Retina (tissue), 1 donor: Measurements from ENCODE around the gene C10orf95.
A peak's percentile ranks its signal among the peaks of the same experiment; 100 is the strongest.

Source experiments
- DNase-seq: peaks from one replicate; pipeline ENCODE4 v3.0.0-alpha.2; 2016

Gene C10orf95

GRCh38 chr10:102433619-102434046 is 17.7 kb downstream of the C10orf95 start:
- no peak for DNase-seq

GRCh38 chr10:102432162-102432950 is 19.0 kb downstream of the C10orf95 start, which contains the start of gene CUEDC2:
Gene CUEDC2, minus strand, starts transcription at chr10:102432574. Its CDS starts 7,386 bp downstream, at chr10:102425188.
- peak; percentile 98 for DNase-seq

GRCh38 chr10:102431452-102432124 is 19.8 kb downstream of the C10orf95 start:
- DNase-seq, result no peak

GRCh38 chr10:102429468-102429867 is 21.9 kb downstream of the C10orf95 start:
- DNase-seq, result no peak

GRCh38 chr10:102426803-102427287 is 24.5 kb downstream of the C10orf95 start:
- DNase-seq, result no peak

- DNase-seq, result no peak
Observed at GRCh38 chr10:102425444-102425843, 25.9 kb downstream of the C10orf95 start.

- no peak for DNase-seq
Observed at GRCh38 chr10:102424916-102425315, 26.4 kb downstream of the C10orf95 start.

GRCh38 chr10:102424145-102424544 is 27.2 kb downstream of the C10orf95 start:
- DNase-seq, result no peak

- DNase-seq, result no peak
Observed at GRCh38 chr10:102423372-102423968, 27.9 kb downstream of the C10orf95 start.

- DNase-seq, result peak; percentile 78
Observed at GRCh38 chr10:102422545-102423129, 28.7 kb downstream of the C10orf95 start.

- DNase-seq, result peak; percentile 59
Observed at GRCh38 chr10:102421757-102422512, 29.4 kb downstream of the C10orf95 start.

- DNase-seq, result no peak
Observed at GRCh38 chr10:102421507-102421756, 29.9 kb downstream of the C10orf95 start.

- peak; percentile 99 for DNase-seq
Observed at GRCh38 chr10:102420714-102421506, 30.4 kb downstream of the C10orf95 start, which contains the start of gene FBXL15. Gene FBXL15, plus strand, starts transcription at chr10:102420836. Its CDS starts 294 bp downstream, at chr10:102421130.

GRCh38 chr10:102420181-102420713 is 31.1 kb downstream of the C10orf95 start:
- no peak for DNase-seq

GRCh38 chr10:102419269-102420180 is 31.8 kb downstream of the C10orf95 start:
- DNase-seq, result peak; percentile 91

GRCh38 chr10:102418622-102419268 is 32.6 kb downstream of the C10orf95 start, which contains the start of gene PSD:
Gene PSD, minus strand, starts transcription at chr10:102418785. Its CDS starts 1,747 bp downstream, at chr10:102417038.
- DNase-seq, result peak; percentile 83

- no peak for DNase-seq
Observed at GRCh38 chr10:102416695-102417094, 34.6 kb downstream of the C10orf95 start.

- no peak for DNase-seq
Observed at GRCh38 chr10:102416283-102416682, 35.1 kb downstream of the C10orf95 start.

- DNase-seq, result no peak
Observed at GRCh38 chr10:102414749-102415148, 36.6 kb downstream of the C10orf95 start.
